GM18517 (cell line): ENCODE measurements around the gene RNF130.
"Not testable (repeated sequence)": the region's sequence is repeated elsewhere in the genome, so short reads cannot be mapped to it uniquely, and the experiment has no call there.

Experiments
- ATAC-seq: cut with Tn5 transposase; IDR thresholded peaks from one replicate; pipeline ENCODE4 v1.9.1; 2021; ENCODE audit warnings: mild to moderate bottlenecking, moderate library complexity; ENCODE audit not compliant: unreplicated experiment

The RNF130 gene

GRCh38 chr5:179978792-179979191, 92.8 kb downstream of the RNF130 start:
- ATAC-seq = no peak

- ATAC-seq = no peak
Observed at GRCh38 chr5:179975713-179976134, 95.8 kb downstream of the RNF130 start.

GRCh38 chr5:179974946-179975712, 96.4 kb downstream of the RNF130 start:
- ATAC-seq = no peak

- ATAC-seq = no peak
Observed at GRCh38 chr5:179974246-179974945, 97.2 kb downstream of the RNF130 start.

GRCh38 chr5:179973391-179973790, 98.2 kb downstream of the RNF130 start:
- ATAC-seq = no peak

GRCh38 chr5:179969110-179969509, 102.4 kb downstream of the RNF130 start:
- ATAC-seq = no peak

- no peak for ATAC-seq
Observed at GRCh38 chr5:179967489-179967888, 104.1 kb downstream of the RNF130 start.

- ATAC-seq = no peak
Observed at GRCh38 chr5:179964015-179964414, 107.5 kb downstream of the RNF130 start.

- ATAC-seq = no peak
Observed at GRCh38 chr5:179963375-179963774, 108.2 kb downstream of the RNF130 start.

GRCh38 chr5:179960204-179960831, 111.2 kb downstream of the RNF130 start:
- no peak for ATAC-seq

- no peak for ATAC-seq
Observed at GRCh38 chr5:179959641-179960040, 111.9 kb downstream of the RNF130 start.

GRCh38 chr5:179959118-179959517, 112.4 kb downstream of the RNF130 start:
- not testable (repeated sequence) for ATAC-seq

GRCh38 chr5:179955630-179956029, 115.9 kb downstream of the RNF130 start:
- no peak for ATAC-seq

GRCh38 chr5:179955062-179955461, 116.5 kb downstream of the RNF130 start:
- ATAC-seq = no peak

- no peak for ATAC-seq
Observed at GRCh38 chr5:179954434-179954833, 117.1 kb downstream of the RNF130 start.

GRCh38 chr5:179953987-179954386, 117.6 kb downstream of the RNF130 start:
- ATAC-seq = no peak

GRCh38 chr5:179936976-179937681, 134.4 kb downstream of the RNF130 start:
- no peak for ATAC-seq

- ATAC-seq = no peak
Observed at GRCh38 chr5:179930788-179931473, 140.6 kb downstream of the RNF130 start.

- no peak for ATAC-seq
Observed at GRCh38 chr5:179927824-179928223, 143.7 kb downstream of the RNF130 start.

- no peak for ATAC-seq
Observed at GRCh38 chr5:179926657-179927056, 144.9 kb downstream of the RNF130 start.

GRCh38 chr5:179923436-179923835, 148.1 kb downstream of the RNF130 start:
- ATAC-seq = no peak
